Measurements from ENCODE around the gene MCC.

DNA sequence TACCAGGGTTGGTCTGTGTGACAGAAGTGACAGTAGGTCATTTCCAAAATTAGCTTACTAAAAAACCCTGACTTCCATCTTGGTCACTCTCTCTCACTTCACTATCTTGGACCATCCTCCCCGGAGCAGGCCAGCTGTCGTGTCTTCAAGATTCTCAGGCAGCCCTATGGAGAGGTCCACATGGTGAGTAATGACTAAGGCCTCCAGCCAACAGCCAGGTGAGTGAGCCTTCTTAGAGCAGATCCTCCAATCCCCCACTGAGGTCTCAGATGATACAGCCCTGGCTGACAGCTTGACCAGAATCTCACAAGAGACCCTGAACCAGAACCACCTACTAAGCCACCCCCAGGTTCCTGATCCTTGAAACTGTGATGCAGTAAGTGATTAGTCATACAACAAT lies 419.7 kb downstream of the MCC start:
- TF ChIP-seq, protein P1, sequence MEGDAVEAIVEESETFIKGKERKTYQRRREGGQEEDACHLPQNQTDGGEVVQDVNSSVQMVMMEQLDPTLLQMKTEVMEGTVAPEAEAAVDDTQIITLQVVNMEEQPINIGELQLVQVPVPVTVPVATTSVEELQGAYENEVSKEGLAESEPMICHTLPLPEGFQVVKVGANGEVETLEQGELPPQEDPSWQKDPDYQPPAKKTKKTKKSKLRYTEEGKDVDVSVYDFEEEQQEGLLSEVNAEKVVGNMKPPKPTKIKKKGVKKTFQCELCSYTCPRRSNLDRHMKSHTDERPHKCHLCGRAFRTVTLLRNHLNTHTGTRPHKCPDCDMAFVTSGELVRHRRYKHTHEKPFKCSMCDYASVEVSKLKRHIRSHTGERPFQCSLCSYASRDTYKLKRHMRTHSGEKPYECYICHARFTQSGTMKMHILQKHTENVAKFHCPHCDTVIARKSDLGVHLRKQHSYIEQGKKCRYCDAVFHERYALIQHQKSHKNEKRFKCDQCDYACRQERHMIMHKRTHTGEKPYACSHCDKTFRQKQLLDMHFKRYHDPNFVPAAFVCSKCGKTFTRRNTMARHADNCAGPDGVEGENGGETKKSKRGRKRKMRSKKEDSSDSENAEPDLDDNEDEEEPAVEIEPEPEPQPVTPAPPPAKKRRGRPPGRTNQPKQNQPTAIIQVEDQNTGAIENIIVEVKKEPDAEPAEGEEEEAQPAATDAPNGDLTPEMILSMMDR (IDR thresholded peaks at IDR 0.05) = no peak
- TF ChIP-seq EP300 (IDR thresholded peaks at IDR 0.05) = no peak
